Measurements from ENCODE around the gene SEMA4G.
"Not testable (repeated sequence)": the region's sequence is repeated elsewhere in the genome, so short reads cannot be mapped to it uniquely, and the experiment has no call there.

SEMA4G gene

GRCh38 chr10:100972115-100972903 lies 3.0 kb downstream of the SEMA4G start:
- H3K36me3 ChIP-seq (ENCODE audit: insufficient read depth, insufficient read length, low read length) = no peaks in the 10 kb centered on the region
- H3K27me3 ChIP-seq (ENCODE audit: insufficient read depth, insufficient read length) = peaks cover 6% of the 10 kb centered on the region
- H3K9me3 ChIP-seq (ENCODE audit: insufficient read depth, low read length) = no peaks in the 10 kb centered on the region
- TF ChIP-seq SUZ12 (IDR thresholded peaks at IDR 0.05; ENCODE audit: extremely low read depth, insufficient read depth, insufficient read length) (no peak), ZNF274 (IDR thresholded peaks at IDR 0.05; ENCODE audit: low read depth, low read length) (no peak), YY1 (IDR thresholded peaks at IDR 0.05; ENCODE audit: insufficient read depth, insufficient read length) (no peak)
- no peak overlapping the region for H3K4me3 ChIP-seq (ENCODE audit: insufficient read length, low read depth)
- H3K9ac ChIP-seq (ENCODE audit: insufficient read length, low read depth) = no peak overlapping the region
- DNase-seq (ENCODE audit: low read depth, low spot score) = no peak
- H3K4me1 ChIP-seq (ENCODE audit: insufficient read depth, insufficient read length) = peaks cover 24% of the 10 kb centered on the region

- H3K9me3 ChIP-seq (ENCODE audit: insufficient read depth, low read length) = no peaks in the 10 kb centered on the region
- H3K4me3 ChIP-seq (ENCODE audit: insufficient read length, low read depth) = no peak overlapping the region
- H3K27me3 ChIP-seq (ENCODE audit: insufficient read depth, insufficient read length) = peaks cover 6% of the 10 kb centered on the region
- no peaks in the 10 kb centered on the region for H3K36me3 ChIP-seq (ENCODE audit: insufficient read depth, insufficient read length, low read length)
- no peak overlapping the region for H3K9ac ChIP-seq (ENCODE audit: insufficient read length, low read depth)
- H3K4me1 ChIP-seq (ENCODE audit: insufficient read depth, insufficient read length) = peaks cover 24% of the 10 kb centered on the region
- no peak for DNase-seq (ENCODE audit: low read depth, low spot score)
- TF ChIP-seq SUZ12 (IDR thresholded peaks at IDR 0.05; ENCODE audit: extremely low read depth, insufficient read depth, insufficient read length) = no peak
- TF ChIP-seq ZNF274 (IDR thresholded peaks at IDR 0.05; ENCODE audit: low read depth, low read length) = no peak
- no peak for TF ChIP-seq YY1 (IDR thresholded peaks at IDR 0.05; ENCODE audit: insufficient read depth, insufficient read length)
Measured at GRCh38 chr10:100972904-100973535, 3.7 kb downstream of the SEMA4G start.

GRCh38 chr10:100975397-100975796 lies 6.1 kb downstream of the SEMA4G start:
- not testable (repeated sequence) for H3K27me3 ChIP-seq (ENCODE audit: insufficient read depth, insufficient read length); DNase-seq (ENCODE audit: low read depth, low spot score); H3K9ac ChIP-seq (ENCODE audit: insufficient read length, low read depth); H3K9me3 ChIP-seq (ENCODE audit: insufficient read depth, low read length); H3K4me3 ChIP-seq (ENCODE audit: insufficient read length, low read depth)
- peaks cover 19% of the 10 kb centered on the region for H3K36me3 ChIP-seq (ENCODE audit: insufficient read depth, insufficient read length, low read length)
- peaks cover 19% of the 10 kb centered on the region for H3K4me1 ChIP-seq (ENCODE audit: insufficient read depth, insufficient read length)

DNA sequence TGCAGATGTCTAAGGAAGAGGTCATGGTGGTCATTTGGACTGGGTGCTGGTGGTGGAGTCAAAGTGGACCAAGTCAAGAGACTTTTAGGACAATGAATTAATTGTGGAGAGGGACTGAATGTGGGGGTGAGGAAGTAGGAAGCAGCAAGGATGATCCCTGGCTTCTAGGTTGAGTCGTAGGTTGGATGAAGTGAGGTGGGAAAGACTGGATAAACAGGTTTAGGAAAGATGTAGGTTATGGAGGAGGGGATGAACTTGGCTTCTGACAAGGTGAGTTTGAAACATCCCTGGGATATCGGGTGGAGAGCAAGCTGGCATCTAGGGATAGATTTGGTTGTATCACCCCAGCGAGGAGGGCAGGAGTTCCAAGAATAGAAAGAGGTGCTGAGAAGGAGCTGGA lies 7.6 kb downstream of the SEMA4G start:
- no peak overlapping the region for H3K9ac ChIP-seq (ENCODE audit: insufficient read length, low read depth)
- H3K27me3 ChIP-seq (ENCODE audit: insufficient read depth, insufficient read length) = no peaks in the 10 kb centered on the region
- H3K4me1 ChIP-seq (ENCODE audit: insufficient read depth, insufficient read length) = peaks cover 8% of the 10 kb centered on the region
- no peak for TF ChIP-seq YY1 (IDR thresholded peaks at IDR 0.05; ENCODE audit: insufficient read depth, insufficient read length)
- no peak overlapping the region for H3K4me3 ChIP-seq (ENCODE audit: insufficient read length, low read depth)
- peaks cover 32% of the 10 kb centered on the region for H3K36me3 ChIP-seq (ENCODE audit: insufficient read depth, insufficient read length, low read length)
- DNase-seq (ENCODE audit: low read depth, low spot score) = no peak
- H3K9me3 ChIP-seq (ENCODE audit: insufficient read depth, low read length) = no peaks in the 10 kb centered on the region

DNA sequence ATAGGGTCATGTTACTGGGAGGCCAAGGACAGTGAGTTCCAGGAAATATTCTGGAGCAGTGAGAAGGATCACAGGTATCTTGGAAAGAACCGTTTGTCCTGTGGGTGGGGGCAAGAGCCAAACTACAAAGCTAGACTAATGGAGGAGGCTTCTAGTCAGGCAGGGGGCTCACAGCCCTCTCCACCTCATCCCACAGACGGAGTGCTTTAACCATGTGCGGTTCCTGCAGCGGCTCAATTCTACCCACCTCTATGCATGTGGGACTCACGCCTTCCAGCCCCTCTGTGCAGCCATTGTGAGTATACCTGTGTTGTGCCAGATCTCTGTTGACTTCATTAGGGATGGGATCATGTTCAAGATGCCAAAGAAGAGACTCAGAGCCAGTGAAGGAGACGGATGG lies 8.1 kb downstream of the SEMA4G start:
- Histone ChIP-seq H3K4me3 (ENCODE audit: insufficient read length, low read depth) (no peak overlapping the region), H3K9me3 (ENCODE audit: insufficient read depth, low read length) (no peaks in the 10 kb centered on the region), H3K4me1 (ENCODE audit: insufficient read depth, insufficient read length) (peaks cover 5% of the 10 kb centered on the region), H3K9ac (ENCODE audit: insufficient read length, low read depth) (no peak overlapping the region), H3K36me3 (ENCODE audit: insufficient read depth, insufficient read length, low read length) (peaks cover 35% of the 10 kb centered on the region), H3K27me3 (ENCODE audit: insufficient read depth, insufficient read length) (no peaks in the 10 kb centered on the region)
- no peak for DNase-seq (ENCODE audit: low read depth, low spot score)
- TF ChIP-seq YY1 (IDR thresholded peaks at IDR 0.05; ENCODE audit: insufficient read depth, insufficient read length) (no peak), ZNF274 (IDR thresholded peaks at IDR 0.05; ENCODE audit: low read depth, low read length) (no peak), SUZ12 (IDR thresholded peaks at IDR 0.05; ENCODE audit: extremely low read depth, insufficient read depth, insufficient read length) (no peak)

- H3K9ac ChIP-seq (ENCODE audit: insufficient read length, low read depth) = no peak overlapping the region
- no peaks in the 10 kb centered on the region for H3K9me3 ChIP-seq (ENCODE audit: insufficient read depth, low read length)
- TF ChIP-seq ZNF274 (IDR thresholded peaks at IDR 0.05; ENCODE audit: low read depth, low read length) (no peak), SUZ12 (IDR thresholded peaks at IDR 0.05; ENCODE audit: extremely low read depth, insufficient read depth, insufficient read length) (no peak), YY1 (IDR thresholded peaks at IDR 0.05; ENCODE audit: insufficient read depth, insufficient read length) (no peak)
- no peak overlapping the region for H3K4me3 ChIP-seq (ENCODE audit: insufficient read length, low read depth)
- H3K36me3 ChIP-seq (ENCODE audit: insufficient read depth, insufficient read length, low read length) = peaks cover 40% of the 10 kb centered on the region
- no peak for DNase-seq (ENCODE audit: low read depth, low spot score)
- H3K4me1 ChIP-seq (ENCODE audit: insufficient read depth, insufficient read length) = no peaks in the 10 kb centered on the region
- H3K27me3 ChIP-seq (ENCODE audit: insufficient read depth, insufficient read length) = no peaks in the 10 kb centered on the region
Measured at GRCh38 chr10:100978121-100978900, 9.0 kb downstream of the SEMA4G start.

- Histone ChIP-seq H3K4me1 (ENCODE audit: insufficient read depth, insufficient read length) (no peaks in the 10 kb centered on the region), H3K9me3 (ENCODE audit: insufficient read depth, low read length) (no peaks in the 10 kb centered on the region), H3K36me3 (ENCODE audit: insufficient read depth, insufficient read length, low read length) (peaks cover 42% of the 10 kb centered on the region), H3K27me3 (ENCODE audit: insufficient read depth, insufficient read length) (no peaks in the 10 kb centered on the region), H3K9ac (ENCODE audit: insufficient read length, low read depth) (no peak overlapping the region), H3K4me3 (ENCODE audit: insufficient read length, low read depth) (no peak overlapping the region)
- no peak for TF ChIP-seq ZNF274 (IDR thresholded peaks at IDR 0.05; ENCODE audit: low read depth, low read length)
- no peak for TF ChIP-seq SUZ12 (IDR thresholded peaks at IDR 0.05; ENCODE audit: extremely low read depth, insufficient read depth, insufficient read length)
- no peak for TF ChIP-seq YY1 (IDR thresholded peaks at IDR 0.05; ENCODE audit: insufficient read depth, insufficient read length)
- no peak for DNase-seq (ENCODE audit: low read depth, low spot score)
Measured at GRCh38 chr10:100978901-100979195, 9.5 kb downstream of the SEMA4G start.

Data from NT2/D1 (cell line).